ENCODE data around the gene STAG1. TPM values are rescaled to one million over a fixed set of nuclear protein-coding genes. Genes with fewer than 3 reads are reported as not detected.
"Not testable (repeated sequence)": the region's sequence is repeated elsewhere in the genome, so short reads cannot be mapped to it uniquely, and the experiment has no call there.

The STAG1 gene
- 13.3 and 13.7 TPM in 2 replicates for polyA plus RNA-seq (2013)

DNA sequence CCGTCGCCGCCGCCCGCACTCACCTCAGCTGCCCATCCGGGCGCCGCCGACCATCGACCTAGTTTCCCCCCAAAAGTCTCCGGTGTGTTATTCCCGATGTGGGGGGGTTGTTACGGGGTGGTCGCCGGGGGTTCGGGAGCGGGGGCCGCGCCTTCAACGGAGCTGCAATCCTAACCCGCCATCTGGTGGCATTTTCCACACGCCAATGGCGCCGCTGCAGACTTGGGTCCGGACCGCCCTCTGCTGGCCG lies at the start of gene STAG1:
STAG1 (minus strand) TSS at position 207 of the 250 bp plus-strand sequence. CDS start 121,480 bp downstream, outside the sequence.
- no peaks in the 10 kb centered on the region for H3K9me3 ChIP-seq (ENCODE audit: insufficient read depth, low read depth, low read length)
- no peak within 1 kb of the TSS for H2AK5ac ChIP-seq (ENCODE audit: low read length)
- peak within 1 kb of the TSS; percentile 96 for H3K9ac ChIP-seq (ENCODE audit: low read length)
- peak within 1 kb of the TSS; percentile 98 for H4K12ac ChIP-seq (ENCODE audit: low read depth, low read length)
- H2BK120ac ChIP-seq (ENCODE audit: insufficient read depth, low read length, poor library complexity): peak within 1 kb of the TSS; percentile 89
- H3K79me1 ChIP-seq (ENCODE audit: low read length): peaks cover 16% of the 10 kb centered on the region
- H3K27ac ChIP-seq (ENCODE audit: low read depth, low read length): peak within 1 kb of the TSS; percentile 98
- H3K27me3 ChIP-seq (ENCODE audit: insufficient read depth, low read length): no peaks in the 10 kb centered on the region
- peak within 1 kb of the TSS; percentile 98 for H3K18ac ChIP-seq (ENCODE audit: low read length)
- H4K91ac ChIP-seq (ENCODE audit: low read depth, low read length): peak within 1 kb of the TSS; percentile 99
- no peak for DNase-seq
- peak within 1 kb of the TSS; percentile 88 for H3K4me3 ChIP-seq (ENCODE audit: low read depth, low read length)
- no peak within 1 kb of the TSS for H2BK12ac ChIP-seq (ENCODE audit: low read length)
- no CpG with 5 or more reads among the region's 27 CpGs for WGBS (ENCODE audit: extremely low coverage, insufficient coverage, insufficient read length)
- H2BK5ac ChIP-seq (ENCODE audit: low read depth, low read length, poor library complexity): peak within 1 kb of the TSS; percentile 99
- peak within 1 kb of the TSS; percentile 87 for H3K4me2 ChIP-seq (ENCODE audit: low read length)
- peaks cover 6 to 12% of the 10 kb centered on the region in 2 experiments for H3K4me1 ChIP-seq (ENCODE audit: control insufficient read depth in 1 of 2, insufficient read depth in 2 of 2, low read length in 2 of 2)
- no peak within 1 kb of the TSS for H3K23ac ChIP-seq (ENCODE audit: low read length)
- no peaks in the 10 kb centered on the region for H3K36me3 ChIP-seq (ENCODE audit: control insufficient read depth in 1 of 2, insufficient read depth in 2 of 2, low read length in 2 of 2)
- peak within 1 kb of the TSS; percentile 99 for H3K4ac ChIP-seq (ENCODE audit: low read depth, low read length)
- H2AFZ ChIP-seq (ENCODE audit: insufficient read depth, low read length, poor library complexity): peak within 1 kb of the TSS; percentile 97
- peaks cover 25% of the 10 kb centered on the region for H3K79me2 ChIP-seq (ENCODE audit: control insufficient read depth, insufficient read depth, low read length, poor library complexity)
- H4K8ac ChIP-seq (ENCODE audit: low read depth, low read length): peak within 1 kb of the TSS; percentile 99
- peak within 1 kb of the TSS; percentile 99 for H3K14ac ChIP-seq (ENCODE audit: low read length)

- H2AK5ac ChIP-seq (ENCODE audit: low read length); H3K4me3 ChIP-seq (ENCODE audit: low read depth, low read length); H3K27ac ChIP-seq (ENCODE audit: low read depth, low read length); H3K27me3 ChIP-seq (ENCODE audit: insufficient read depth, low read length); H4K12ac ChIP-seq (ENCODE audit: low read depth, low read length); H3K79me1 ChIP-seq (ENCODE audit: low read length); H2AFZ ChIP-seq (ENCODE audit: insufficient read depth, low read length, poor library complexity); H3K9me3 ChIP-seq (ENCODE audit: insufficient read depth, low read depth, low read length); H2BK120ac ChIP-seq (ENCODE audit: insufficient read depth, low read length, poor library complexity); DNase-seq; H3K9ac ChIP-seq (ENCODE audit: low read length); H2BK12ac ChIP-seq (ENCODE audit: low read length); H3K18ac ChIP-seq (ENCODE audit: low read length); H3K14ac ChIP-seq (ENCODE audit: low read length); H3K23ac ChIP-seq (ENCODE audit: low read length); H4K91ac ChIP-seq (ENCODE audit: low read depth, low read length); H4K8ac ChIP-seq (ENCODE audit: low read depth, low read length); H3K4me2 ChIP-seq (ENCODE audit: low read length); H3K4ac ChIP-seq (ENCODE audit: low read depth, low read length); H3K36me3 ChIP-seq (ENCODE audit: control insufficient read depth in 1 of 2, insufficient read depth in 2 of 2, low read length in 2 of 2); H3K4me1 ChIP-seq (ENCODE audit: control insufficient read depth in 1 of 2, insufficient read depth in 2 of 2, low read length in 2 of 2); H2BK5ac ChIP-seq (ENCODE audit: low read depth, low read length, poor library complexity); H3K79me2 ChIP-seq (ENCODE audit: control insufficient read depth, insufficient read depth, low read length, poor library complexity): not testable (repeated sequence)
- no CpG with 5 or more reads among the region's 10 CpGs for WGBS (ENCODE audit: extremely low coverage, insufficient coverage, insufficient read length)
Measured at GRCh38 chr3:136801146-136801545, 49.0 kb upstream of the STAG1 start.

DNA sequence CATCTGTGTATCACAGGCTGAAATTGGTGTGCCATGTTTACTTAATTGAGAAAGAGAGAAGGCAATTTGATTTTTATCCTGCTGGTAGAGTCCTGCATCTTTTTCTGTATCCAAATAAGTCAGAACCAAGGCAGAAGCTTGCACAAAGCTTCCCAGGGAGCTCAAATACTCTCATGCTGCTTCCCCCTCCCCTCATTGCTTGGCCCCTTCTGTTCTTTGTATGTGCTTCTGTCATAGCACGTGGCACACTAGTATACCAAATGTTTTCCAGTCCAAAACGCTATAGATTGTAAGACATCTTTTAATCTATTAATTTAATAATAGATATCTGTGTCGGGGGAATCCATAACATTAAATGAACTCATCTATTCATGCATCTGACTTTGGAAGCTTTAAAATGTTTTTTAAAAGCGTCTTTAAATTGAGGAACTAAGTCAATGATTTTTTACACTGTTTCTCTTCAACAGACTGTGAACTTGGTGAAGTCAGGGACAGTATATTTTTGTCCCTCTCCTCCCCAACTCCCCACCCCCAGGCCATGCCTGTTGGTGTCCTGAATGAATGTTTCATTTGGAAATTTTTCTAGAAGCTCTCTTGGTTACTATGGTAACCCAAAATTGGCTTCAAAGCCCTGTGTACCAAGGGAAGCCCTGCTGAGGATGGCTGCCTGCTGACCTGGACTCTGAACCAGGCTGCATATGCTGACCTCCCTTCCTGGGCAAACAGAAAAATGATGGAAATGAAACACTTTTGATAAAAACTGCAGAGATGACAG lies 40.6 kb upstream of the STAG1 start:
- H2BK5ac ChIP-seq (ENCODE audit: low read depth, low read length, poor library complexity): no peak overlapping the region
- H3K79me2 ChIP-seq (ENCODE audit: control insufficient read depth, insufficient read depth, low read length, poor library complexity): no peaks in the 10 kb centered on the region

GRCh38 chr3:136790786-136791185 lies 38.6 kb upstream of the STAG1 start:
- DNase-seq: no peak
- H3K23ac ChIP-seq (ENCODE audit: low read length): no peak overlapping the region
- H2AFZ ChIP-seq (ENCODE audit: insufficient read depth, low read length, poor library complexity): no peak overlapping the region
- no CpG with 5 or more reads among the region's 3 CpGs for WGBS (ENCODE audit: extremely low coverage, insufficient coverage, insufficient read length)
- no peak overlapping the region for H3K4me3 ChIP-seq (ENCODE audit: low read depth, low read length)
- H4K12ac ChIP-seq (ENCODE audit: low read depth, low read length): no peak overlapping the region
- H3K27me3 ChIP-seq (ENCODE audit: insufficient read depth, low read length): no peaks in the 10 kb centered on the region
- H2BK12ac ChIP-seq (ENCODE audit: low read length): no peak overlapping the region
- no peak overlapping the region for H3K27ac ChIP-seq (ENCODE audit: low read depth, low read length)
- H3K4me1 ChIP-seq (ENCODE audit: control insufficient read depth in 1 of 2, insufficient read depth in 2 of 2, low read length in 2 of 2): no peaks in the 10 kb centered on the region
- no peak overlapping the region for H2AK5ac ChIP-seq (ENCODE audit: low read length)
- H3K9ac ChIP-seq (ENCODE audit: low read length): no peak overlapping the region
- H3K9me3 ChIP-seq (ENCODE audit: insufficient read depth, low read depth, low read length): no peaks in the 10 kb centered on the region
- no peaks in the 10 kb centered on the region for H3K79me1 ChIP-seq (ENCODE audit: low read length)
- no peak overlapping the region for H2BK120ac ChIP-seq (ENCODE audit: insufficient read depth, low read length, poor library complexity)
- no peak overlapping the region for H3K4ac ChIP-seq (ENCODE audit: low read depth, low read length)
- H2BK5ac ChIP-seq (ENCODE audit: low read depth, low read length, poor library complexity): no peak overlapping the region
- H3K79me2 ChIP-seq (ENCODE audit: control insufficient read depth, insufficient read depth, low read length, poor library complexity): no peaks in the 10 kb centered on the region
- no peak overlapping the region for H3K4me2 ChIP-seq (ENCODE audit: low read length)
- no peak overlapping the region for H3K14ac ChIP-seq (ENCODE audit: low read length)
- no peaks in the 10 kb centered on the region for H3K36me3 ChIP-seq (ENCODE audit: control insufficient read depth in 1 of 2, insufficient read depth in 2 of 2, low read length in 2 of 2)
- no peak overlapping the region for H4K91ac ChIP-seq (ENCODE audit: low read depth, low read length)
- no peak overlapping the region for H4K8ac ChIP-seq (ENCODE audit: low read depth, low read length)
- no peak overlapping the region for H3K18ac ChIP-seq (ENCODE audit: low read length)

More for the DNA sequence above, 40.6 kb upstream of the STAG1 start:
- Histone ChIP-seq H3K4ac (ENCODE audit: low read depth, low read length) (no peak overlapping the region), H3K36me3 (ENCODE audit: control insufficient read depth in 1 of 2, insufficient read depth in 2 of 2, low read length in 2 of 2) (no peaks in the 10 kb centered on the region), H2AK5ac (ENCODE audit: low read length) (no peak overlapping the region), H3K79me1 (ENCODE audit: low read length) (no peaks in the 10 kb centered on the region), H2BK120ac (ENCODE audit: insufficient read depth, low read length, poor library complexity) (no peak overlapping the region), H3K14ac (ENCODE audit: low read length) (no peak overlapping the region), H4K8ac (ENCODE audit: low read depth, low read length) (no peak overlapping the region), H3K27ac (ENCODE audit: low read depth, low read length) (no peak overlapping the region), H3K9me3 (ENCODE audit: insufficient read depth, low read depth, low read length) (no peaks in the 10 kb centered on the region), H3K18ac (ENCODE audit: low read length) (no peak overlapping the region), H3K27me3 (ENCODE audit: insufficient read depth, low read length) (no peaks in the 10 kb centered on the region), H2AFZ (ENCODE audit: insufficient read depth, low read length, poor library complexity) (no peak overlapping the region), H3K4me3 (ENCODE audit: low read depth, low read length) (no peak overlapping the region), H4K91ac (ENCODE audit: low read depth, low read length) (no peak overlapping the region), H3K9ac (ENCODE audit: low read length) (no peak overlapping the region), H3K4me2 (ENCODE audit: low read length) (no peak overlapping the region), H4K12ac (ENCODE audit: low read depth, low read length) (no peak overlapping the region), H2BK12ac (ENCODE audit: low read length) (no peak overlapping the region), H3K23ac (ENCODE audit: low read length) (no peak overlapping the region), H3K4me1 (ENCODE audit: control insufficient read depth in 1 of 2, insufficient read depth in 2 of 2, low read length in 2 of 2) (no peaks in the 10 kb centered on the region)
- WGBS (ENCODE audit: extremely low coverage, insufficient coverage, insufficient read length): no CpG with 5 or more reads among the region's 4 CpGs
- no peak for DNase-seq

Data from trophoblast cell (in vitro differentiated cells and primary cell).